Lower lobe of right lung (tissue), 2 donors: ENCODE data around the gene CPT1B. TPM values are rescaled to one million over a fixed set of nuclear protein-coding genes. Genes with fewer than 3 reads are reported as not detected.

Source experiments
- ATAC-seq, 2 donors: fragments of 200-7000 bp; cut with Tn5 transposase; one replicate each; pipeline ENCODE4 v1.9.1; 2020 to 2022; ENCODE audit warnings: mild to moderate bottlenecking in 2 of 2, moderate library complexity in 2 of 2
- DNase-seq: peaks from one replicate; pipeline ENCODE4 v3.0.0-alpha.2; 2020
- H3K27ac ChIP-seq: fragments of 200-600 bp; one replicate; pipeline ENCODE4 v1.8.0; 2022
- H3K27me3 ChIP-seq: fragments of 200-600 bp; one replicate; pipeline ENCODE4 v1.8.0; 2022; ENCODE audit warnings: low read depth
- H3K36me3 ChIP-seq: fragments of 200-600 bp; one replicate; pipeline ENCODE4 v1.8.0; 2022; ENCODE audit warnings: mild to moderate bottlenecking
- H3K4me1 ChIP-seq: fragments of 200-600 bp; one replicate; pipeline ENCODE4 v1.8.0; 2022
- H3K4me3 ChIP-seq: fragments of 200-600 bp; one replicate; pipeline ENCODE4 v1.8.0; 2022; ENCODE audit warnings: mild to moderate bottlenecking
- H3K9me3 ChIP-seq: fragments of 200-600 bp; one replicate; pipeline ENCODE4 v1.8.0; 2022
- intact Hi-C: fragments of 100-400 bp; cut with DNase I; formaldehyde crosslinking; loops from one replicate; pipeline ENCODE4 v1.11.0; 2022
- total RNA-seq: library from RNA; stranded (reverse); fragmentation: NEBNext Ultra II Directional; extraction: Animal tissue kit (Norgen Biotek cat#: 25700); gene quantifications from one replicate; pipeline ENCODE4 v1.2.1, GENCODE V29; 2021
- TF ChIP-seq, protein P1 (sequence below): fragments of 200-600 bp; IDR thresholded peaks from one replicate; pipeline ENCODE4 v1.8.0; 2022; ENCODE audit warnings: antibody characterized with exemption, mild to moderate bottlenecking
- donor health status: DM: no; HTN: yes; CAD: no; lungs with severe emphysema.

Gene CPT1B
- total RNA-seq, 1 donor from 2014 or later = 12.6 TPM

DNA sequence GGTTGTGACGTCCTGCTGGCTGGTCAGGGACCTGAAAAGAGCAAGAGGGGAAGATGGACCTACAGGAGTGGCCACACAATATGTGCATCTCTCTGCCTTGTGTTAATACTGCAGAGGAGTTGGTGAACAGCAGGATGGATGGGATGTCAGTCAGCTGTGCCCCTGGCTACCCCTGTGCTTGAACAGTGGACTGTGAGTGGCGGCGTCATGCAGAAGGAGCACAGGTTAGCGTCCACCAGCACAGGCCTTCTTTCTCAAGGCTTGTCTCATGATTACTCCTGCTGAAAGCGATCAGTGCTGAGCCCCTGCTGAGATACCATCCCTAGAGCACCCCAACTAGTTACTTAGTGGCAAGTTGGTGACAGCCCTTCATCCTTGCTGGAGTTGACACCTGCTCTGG is 8.2 kb upstream of the CPT1B start:
- DNase-seq = no peak
- H3K4me1 ChIP-seq = peaks cover 13% of the 10 kb centered on the region
- TF ChIP-seq, protein P1, sequence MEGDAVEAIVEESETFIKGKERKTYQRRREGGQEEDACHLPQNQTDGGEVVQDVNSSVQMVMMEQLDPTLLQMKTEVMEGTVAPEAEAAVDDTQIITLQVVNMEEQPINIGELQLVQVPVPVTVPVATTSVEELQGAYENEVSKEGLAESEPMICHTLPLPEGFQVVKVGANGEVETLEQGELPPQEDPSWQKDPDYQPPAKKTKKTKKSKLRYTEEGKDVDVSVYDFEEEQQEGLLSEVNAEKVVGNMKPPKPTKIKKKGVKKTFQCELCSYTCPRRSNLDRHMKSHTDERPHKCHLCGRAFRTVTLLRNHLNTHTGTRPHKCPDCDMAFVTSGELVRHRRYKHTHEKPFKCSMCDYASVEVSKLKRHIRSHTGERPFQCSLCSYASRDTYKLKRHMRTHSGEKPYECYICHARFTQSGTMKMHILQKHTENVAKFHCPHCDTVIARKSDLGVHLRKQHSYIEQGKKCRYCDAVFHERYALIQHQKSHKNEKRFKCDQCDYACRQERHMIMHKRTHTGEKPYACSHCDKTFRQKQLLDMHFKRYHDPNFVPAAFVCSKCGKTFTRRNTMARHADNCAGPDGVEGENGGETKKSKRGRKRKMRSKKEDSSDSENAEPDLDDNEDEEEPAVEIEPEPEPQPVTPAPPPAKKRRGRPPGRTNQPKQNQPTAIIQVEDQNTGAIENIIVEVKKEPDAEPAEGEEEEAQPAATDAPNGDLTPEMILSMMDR = no peak
- intact Hi-C loops = no loop called here
- no peak overlapping the region for H3K27ac ChIP-seq
- no peaks in the 10 kb centered on the region for H3K36me3 ChIP-seq
- no peak for ATAC-seq
- no peaks in the 10 kb centered on the region for H3K9me3 ChIP-seq
- H3K4me3 ChIP-seq = no peak overlapping the region
- H3K27me3 ChIP-seq = no peaks in the 10 kb centered on the region

DNA sequence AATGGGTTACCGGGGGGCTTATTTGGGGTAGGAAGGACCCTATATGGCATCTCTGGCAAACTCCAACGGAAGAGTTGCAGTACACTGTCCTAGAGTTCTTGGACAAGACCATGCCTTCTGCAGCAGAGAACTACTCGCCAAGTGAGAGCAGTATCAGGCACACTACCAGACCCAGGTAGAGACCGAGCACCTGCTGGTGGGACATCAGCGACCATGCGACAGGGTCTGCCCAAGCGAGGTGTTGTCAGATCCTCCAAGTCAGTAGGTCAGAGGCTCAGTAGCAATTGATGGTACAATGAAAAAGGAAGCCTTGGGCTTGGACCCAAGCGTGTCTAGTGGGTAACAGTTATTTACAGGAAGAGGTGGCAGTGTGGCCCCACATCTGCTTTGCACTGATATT is 7.6 kb upstream of the CPT1B start:
- Histone ChIP-seq H3K9me3 (no peaks in the 10 kb centered on the region), H3K4me3 (no peak overlapping the region), H3K4me1 (peaks cover 18% of the 10 kb centered on the region), H3K27ac (no peak overlapping the region), H3K36me3 (no peaks in the 10 kb centered on the region), H3K27me3 (no peaks in the 10 kb centered on the region)
- TF ChIP-seq, protein P1 = no peak
- ATAC-seq (no peak), DNase-seq (no peak)
- intact Hi-C loops = no loop called here

DNA sequence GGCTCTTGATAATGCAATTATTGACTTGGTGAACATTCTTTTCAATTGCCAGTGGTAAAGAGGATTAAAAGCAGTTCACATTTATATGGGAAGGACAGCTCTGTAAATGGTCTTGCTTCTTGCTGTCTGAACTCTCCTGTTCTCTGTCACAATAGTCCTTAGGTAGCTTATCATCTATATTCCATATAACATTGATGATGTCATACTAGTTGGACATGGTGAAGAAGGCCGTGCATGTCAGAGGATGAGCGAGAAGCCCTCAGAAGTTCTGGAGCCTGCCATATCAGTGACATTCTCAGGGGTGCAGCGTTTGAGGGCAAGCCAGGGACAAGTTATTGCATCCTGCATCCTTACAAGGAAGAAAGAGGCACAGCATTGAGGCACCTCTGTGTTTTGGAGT is 7.0 kb upstream of the CPT1B start:
- H3K4me1 ChIP-seq = peaks cover 18% of the 10 kb centered on the region
- H3K4me3 ChIP-seq = no peak overlapping the region
- no peaks in the 10 kb centered on the region for H3K9me3 ChIP-seq
- H3K27me3 ChIP-seq = no peaks in the 10 kb centered on the region
- ATAC-seq = no peak
- TF ChIP-seq, protein P1 = no peak
- H3K27ac ChIP-seq = no peak overlapping the region
- no peak for DNase-seq
- intact Hi-C loops = no loop called here
- no peaks in the 10 kb centered on the region for H3K36me3 ChIP-seq

DNA sequence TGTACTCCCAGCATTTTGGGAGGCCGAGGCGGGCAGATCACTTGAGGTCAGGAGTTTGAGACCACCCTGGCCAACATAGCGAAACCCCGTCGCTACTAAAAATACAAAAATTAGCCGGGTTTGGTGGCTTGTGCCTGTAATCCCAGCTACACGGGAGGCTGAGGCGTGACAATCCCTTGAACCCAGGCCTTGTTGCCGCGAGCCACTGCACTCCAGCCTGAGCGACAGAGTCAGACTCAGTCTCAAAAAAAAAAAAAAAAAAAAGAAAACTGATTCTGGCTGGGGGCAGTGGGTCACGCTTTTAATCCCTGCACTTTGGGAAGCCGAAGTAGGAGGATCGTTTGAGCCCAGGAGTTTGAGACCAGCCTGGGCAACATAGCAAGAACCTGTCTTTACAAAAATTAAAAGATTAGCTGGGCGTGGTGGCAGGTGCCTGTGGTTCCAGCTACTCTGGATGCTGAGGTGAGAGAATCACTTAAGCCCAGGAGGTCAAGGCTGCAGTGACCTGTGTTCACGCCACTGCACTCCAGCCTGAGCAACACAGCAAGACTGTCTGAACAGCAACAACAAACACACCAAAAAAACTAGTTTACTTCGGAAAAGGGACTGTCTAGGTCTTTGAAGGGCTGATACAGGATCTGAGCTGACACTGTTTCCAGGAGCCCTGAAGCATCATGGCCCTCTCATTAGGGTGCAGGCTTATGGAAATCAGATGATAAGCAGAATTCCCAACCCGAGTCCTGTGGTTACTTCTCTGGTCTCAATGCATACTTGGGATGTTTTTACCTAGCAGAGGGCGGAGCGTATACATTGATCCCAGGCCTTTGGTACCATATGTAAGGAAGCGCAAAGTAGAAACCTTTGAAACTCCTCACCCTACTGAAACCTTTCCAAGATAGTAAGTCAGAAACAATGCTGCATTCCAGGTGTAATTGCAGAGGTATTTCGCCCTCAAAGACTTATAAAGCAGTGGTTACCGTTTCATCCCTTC is 6.2 kb upstream of the CPT1B start:
- no peak overlapping the region for H3K4me3 ChIP-seq
- no peak for ATAC-seq
- no peaks in the 10 kb centered on the region for H3K27me3 ChIP-seq
- H3K36me3 ChIP-seq = peaks cover 4% of the 10 kb centered on the region
- DNase-seq = peak; percentile 35
- TF ChIP-seq, protein P1 = no peak
- intact Hi-C loops = no loop called here
- no peak overlapping the region for H3K27ac ChIP-seq
- peaks cover 18% of the 10 kb centered on the region for H3K4me1 ChIP-seq
- H3K9me3 ChIP-seq = no peaks in the 10 kb centered on the region

DNA sequence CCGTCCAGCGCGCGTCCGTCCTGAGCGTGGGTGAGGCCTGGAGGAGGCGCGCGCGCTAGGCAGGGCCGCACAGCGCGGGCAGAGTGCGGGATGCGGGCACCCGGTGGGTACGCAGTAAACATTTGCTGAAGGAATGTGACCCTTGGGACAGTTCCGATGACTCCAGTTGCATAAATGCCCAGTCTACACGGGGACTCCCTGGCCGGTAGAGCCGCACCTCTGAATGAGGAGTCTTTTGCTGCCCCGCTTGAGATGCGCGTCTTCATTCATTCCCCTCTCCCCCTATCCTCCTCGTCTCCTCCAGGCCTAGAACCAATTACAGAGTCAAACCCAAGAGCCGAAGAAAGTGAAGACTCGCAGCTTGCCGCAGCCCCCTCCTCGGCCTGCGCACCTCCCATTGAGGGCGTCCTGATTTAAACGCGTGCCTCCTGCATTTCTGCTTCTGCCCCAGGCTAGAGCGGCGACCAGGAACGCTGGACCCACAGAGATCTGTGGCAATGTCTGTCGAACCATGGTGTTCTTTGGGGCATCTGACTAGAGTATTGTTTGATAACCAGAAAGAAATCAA is 5.2 kb upstream of the CPT1B start:
- H3K9me3 ChIP-seq = no peaks in the 10 kb centered on the region
- no peaks in the 10 kb centered on the region for H3K27me3 ChIP-seq
- DNase-seq (peak; percentile 29), ATAC-seq (peak; percentile 58 to 60)
- H3K4me1 ChIP-seq = peaks cover 18% of the 10 kb centered on the region
- TF ChIP-seq, protein P1 = no peak
- H3K4me3 ChIP-seq = peak overlapping the region; percentile 70
- peak overlapping the region; percentile 99 for H3K27ac ChIP-seq
- intact Hi-C loops = no loop called here
- H3K36me3 ChIP-seq = peaks cover 4% of the 10 kb centered on the region
